AG09319 (cell line): Measurements from ENCODE around the gene SLC35F1.
"Not testable (repeated sequence)": the region's sequence is repeated elsewhere in the genome, so short reads cannot be mapped to it uniquely, and the experiment has no call there.

Experiments used
- DNase-seq: peaks from one replicate; pipeline ENCODE4 v3.0.0-alpha.2; 2010; ENCODE audit warnings: low read depth; ENCODE audit errors: extremely low read depth
- TF ChIP-seq, protein P1 (sequence below): IDR thresholded peaks from 2 replicates; pipeline ENCODE4 v1.5.1; 2011; ENCODE audit warnings: low read depth, mild to moderate bottlenecking, inconsistent platforms, low read length, moderate library complexity

SLC35F1 gene

DNA sequence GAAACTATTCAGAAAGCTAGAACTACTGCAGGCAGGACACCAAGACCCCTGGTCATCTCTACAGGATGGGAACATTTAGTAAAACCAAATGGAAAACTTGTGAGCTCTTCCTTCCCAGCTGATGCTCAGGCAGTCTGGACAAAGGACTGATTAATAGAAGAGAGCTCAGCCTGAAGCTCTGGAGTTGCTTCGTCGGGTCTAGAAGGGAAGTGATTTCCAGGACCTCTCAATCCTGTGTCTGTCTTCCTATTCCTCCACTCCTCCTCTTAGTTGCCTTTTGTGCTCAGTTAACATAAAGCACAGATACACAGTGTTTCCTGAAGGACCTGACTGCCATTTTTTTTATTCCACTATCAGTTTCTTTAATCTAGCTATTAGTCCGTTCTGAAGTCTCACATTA is 54.2 kb downstream of the SLC35F1 start:
- DNase-seq, result no peak
- TF ChIP-seq, protein P1, sequence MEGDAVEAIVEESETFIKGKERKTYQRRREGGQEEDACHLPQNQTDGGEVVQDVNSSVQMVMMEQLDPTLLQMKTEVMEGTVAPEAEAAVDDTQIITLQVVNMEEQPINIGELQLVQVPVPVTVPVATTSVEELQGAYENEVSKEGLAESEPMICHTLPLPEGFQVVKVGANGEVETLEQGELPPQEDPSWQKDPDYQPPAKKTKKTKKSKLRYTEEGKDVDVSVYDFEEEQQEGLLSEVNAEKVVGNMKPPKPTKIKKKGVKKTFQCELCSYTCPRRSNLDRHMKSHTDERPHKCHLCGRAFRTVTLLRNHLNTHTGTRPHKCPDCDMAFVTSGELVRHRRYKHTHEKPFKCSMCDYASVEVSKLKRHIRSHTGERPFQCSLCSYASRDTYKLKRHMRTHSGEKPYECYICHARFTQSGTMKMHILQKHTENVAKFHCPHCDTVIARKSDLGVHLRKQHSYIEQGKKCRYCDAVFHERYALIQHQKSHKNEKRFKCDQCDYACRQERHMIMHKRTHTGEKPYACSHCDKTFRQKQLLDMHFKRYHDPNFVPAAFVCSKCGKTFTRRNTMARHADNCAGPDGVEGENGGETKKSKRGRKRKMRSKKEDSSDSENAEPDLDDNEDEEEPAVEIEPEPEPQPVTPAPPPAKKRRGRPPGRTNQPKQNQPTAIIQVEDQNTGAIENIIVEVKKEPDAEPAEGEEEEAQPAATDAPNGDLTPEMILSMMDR, result no peak

DNA sequence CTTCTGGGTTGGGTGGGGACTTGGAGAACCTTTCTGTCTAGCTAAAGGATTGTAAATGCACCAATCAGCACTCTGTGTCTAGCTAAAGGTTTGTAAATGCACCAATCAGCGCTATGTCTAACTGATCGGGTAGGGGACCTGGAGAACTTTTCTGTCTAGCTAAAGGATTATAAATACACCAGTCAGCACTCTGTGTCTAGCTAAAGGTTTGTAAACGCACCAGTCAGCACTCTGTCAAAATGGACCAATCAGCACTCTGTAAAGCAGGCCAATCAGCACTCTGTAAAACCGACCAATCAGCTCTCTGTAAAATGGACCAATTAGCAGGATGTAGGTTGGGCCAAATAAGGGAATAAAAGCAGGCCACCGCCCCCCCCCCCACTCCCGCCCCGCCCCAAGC is 58.7 kb downstream of the SLC35F1 start:
- not testable (repeated sequence) for DNase-seq

- no peak for DNase-seq
Observed at GRCh38 chr6:117971637-117972036, 64.6 kb downstream of the SLC35F1 start.

DNA sequence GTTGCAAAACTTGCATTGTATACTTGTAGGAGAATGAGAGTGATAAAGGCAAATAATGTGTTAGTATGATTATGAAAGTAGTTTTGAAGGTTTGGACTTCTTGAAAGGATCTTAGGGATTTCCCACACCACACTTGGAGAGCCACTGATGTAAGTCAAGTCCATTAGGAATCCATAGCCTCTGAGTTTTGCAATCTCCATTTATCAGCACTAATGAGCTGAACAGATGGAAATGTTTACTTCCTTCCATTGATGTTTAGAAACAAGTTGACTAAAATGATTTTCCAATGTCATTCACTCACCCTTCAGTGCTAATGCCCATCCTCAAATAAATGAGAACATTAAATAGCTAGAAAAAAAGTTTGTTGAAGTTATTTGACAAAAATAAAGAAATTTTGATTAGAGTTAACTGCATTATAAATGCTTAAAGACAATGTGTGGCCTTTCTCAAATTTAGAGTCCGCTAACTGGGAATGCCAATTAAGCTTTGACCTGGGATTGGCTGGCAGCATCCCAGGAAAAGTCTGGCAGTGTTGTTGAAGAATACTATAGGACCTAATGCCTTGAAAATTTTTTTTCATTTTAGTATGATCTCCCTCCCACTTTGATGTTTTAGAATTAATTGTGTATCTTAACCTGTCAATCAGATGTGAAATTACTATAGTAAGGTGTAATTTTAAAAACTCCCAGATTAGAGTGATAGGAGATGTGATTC is 68.0 kb downstream of the SLC35F1 start:
- DNase-seq, result no peak
- TF ChIP-seq, protein P1, result no peak

More at GRCh38 chr6:117971637-117972036, 64.6 kb downstream of the SLC35F1 start:
- TF ChIP-seq, protein P1, result no peak

- TF ChIP-seq, protein P1, result peak; percentile 41
- DNase-seq, result no peak
Observed at GRCh38 chr6:117976030-117976651, 69.1 kb downstream of the SLC35F1 start.

- DNase-seq, result no peak
Observed at GRCh38 chr6:117985916-117986315, 78.9 kb downstream of the SLC35F1 start.

DNA sequence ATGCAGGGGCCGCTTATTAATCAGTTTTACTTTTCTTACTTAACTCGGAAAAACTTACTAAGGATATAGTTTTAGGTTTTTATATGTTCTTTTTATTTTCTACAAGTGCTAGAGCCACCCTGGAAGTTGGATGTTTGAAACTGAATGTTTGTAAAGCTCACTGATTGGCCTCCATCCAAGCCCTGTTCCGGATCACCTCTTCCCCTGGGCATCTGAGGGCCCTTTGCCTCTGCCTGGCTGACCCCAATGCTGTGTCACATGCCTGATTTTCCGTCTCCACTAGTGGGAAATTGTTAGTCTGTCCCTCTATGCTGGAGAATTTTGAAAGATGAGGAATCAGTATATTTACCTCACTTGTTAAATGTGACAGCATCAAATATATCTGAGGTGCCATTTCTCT is 79.3 kb downstream of the SLC35F1 start:
- DNase-seq, result no peak
- TF ChIP-seq, protein P1, result no peak

More at GRCh38 chr6:117985916-117986315, 78.9 kb downstream of the SLC35F1 start:
- TF ChIP-seq, protein P1, result no peak
